ENCODE results near the gene REXO1. TPM values are rescaled to one million over a fixed set of nuclear protein-coding genes. Genes with fewer than 3 reads are reported as not detected.

Gene REXO1
- total RNA-seq, 1 experiment from 2014 or later: 52.2 TPM

DNA sequence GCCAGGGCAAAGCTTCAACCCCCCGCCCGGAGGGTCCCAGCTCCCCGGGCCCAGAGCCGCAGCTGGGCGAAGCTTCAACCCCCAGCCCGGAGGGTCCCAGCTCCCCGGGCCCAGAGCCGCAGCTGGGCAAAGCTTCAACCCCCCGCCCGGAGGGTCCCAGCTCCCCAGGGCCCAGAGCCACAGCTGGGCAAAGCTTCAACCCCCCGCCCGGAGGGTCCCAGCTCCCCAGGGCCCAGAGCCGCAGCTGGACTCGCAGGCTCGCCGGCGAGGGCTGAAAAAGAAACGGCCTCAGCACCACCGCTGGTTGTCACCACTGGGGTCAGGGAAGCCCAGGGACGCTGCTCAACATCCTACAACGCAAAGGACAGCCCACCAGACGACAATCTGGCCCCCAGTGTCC is 5.2 kb downstream of the REXO1 start:
- ATAC-seq (no peak), DNase-seq (ENCODE audit: low read depth, low spot score) (no peak)
- Histone ChIP-seq H3K9me2 (ENCODE audit: insufficient read depth) (no peaks in the 10 kb centered on the region), H3K4me1 (ENCODE audit: control insufficient read depth in 1 of 2, insufficient read depth in 2 of 2, low read length in 2 of 2) (peaks cover 20 to 26% of the 10 kb centered on the region in 2 experiments; a peak in 3 of 4 replicates), H4K20me1 (ENCODE audit: insufficient read depth) (peaks cover 15% of the 10 kb centered on the region; the same call in 1 of the 2 replicates), H3K36me3 (ENCODE audit: control insufficient read depth in 1 of 2, insufficient read depth in 2 of 2, low read length in 2 of 2) (peaks cover 0 to 8% of the 10 kb centered on the region in 2 experiments; a peak in 1 of 4 replicates), H2AFZ (ENCODE audit: low read depth, low read length, poor library complexity, severe bottlenecking) (no peak overlapping the region), H3K27me3 (ENCODE audit: insufficient read depth, low read length) (no peaks in the 10 kb centered on the region), H3K9ac (ENCODE audit: low read length) (no peak overlapping the region), H3K79me2 (ENCODE audit: insufficient read depth, low read length) (peaks cover 95% of the 10 kb centered on the region), H3K4me3 (replicated peaks in 1 of 2; ENCODE audit: low read depth in 1 of 2, low read length in 2 of 2) (no peak overlapping the region), H3K9me3 (ENCODE audit: control insufficient read depth in 1 of 2, insufficient read depth in 1 of 2, low read depth in 1 of 2, low read length in 2 of 2) (no peaks in the 10 kb centered on the region), H3K4me2 (ENCODE audit: low read length) (no peak overlapping the region), H3K27ac (ENCODE audit: low read depth, low read length) (no peak overlapping the region)
- TF ChIP-seq SIN3A (IDR thresholded peaks at IDR 0.05; ENCODE audit: low read depth): no peak
- no peak for TF ChIP-seq POLR2A (IDR thresholded peaks at IDR 0.05; ENCODE audit: borderline replicate concordance, extremely low read depth, insufficient read depth, insufficient read length)
- TF ChIP-seq EZH2phosphoT487 (IDR thresholded peaks at IDR 0.05; ENCODE audit: borderline replicate concordance): no peak
- CTCF ChIA-PET: interaction anchor here (1.3 kb wide), 1 partner anchor 17 kb away, joined by 5 read pairs; no protein-coding TSS in a partner anchor
- no TSS peak for BruUV-seq (replicated peaks)
- intact Hi-C loops (cut with micrococcal nuclease): no loop called here
- POLR2A ChIA-PET: no interaction called here
- RAD21 ChIA-PET (ENCODE audit: low non-redundant PET in 1 of 2, low total read pairs in 2 of 2, uncharacterized antibody in 2 of 2, unreplicated experiment in 2 of 2): no interaction called here

DNA sequence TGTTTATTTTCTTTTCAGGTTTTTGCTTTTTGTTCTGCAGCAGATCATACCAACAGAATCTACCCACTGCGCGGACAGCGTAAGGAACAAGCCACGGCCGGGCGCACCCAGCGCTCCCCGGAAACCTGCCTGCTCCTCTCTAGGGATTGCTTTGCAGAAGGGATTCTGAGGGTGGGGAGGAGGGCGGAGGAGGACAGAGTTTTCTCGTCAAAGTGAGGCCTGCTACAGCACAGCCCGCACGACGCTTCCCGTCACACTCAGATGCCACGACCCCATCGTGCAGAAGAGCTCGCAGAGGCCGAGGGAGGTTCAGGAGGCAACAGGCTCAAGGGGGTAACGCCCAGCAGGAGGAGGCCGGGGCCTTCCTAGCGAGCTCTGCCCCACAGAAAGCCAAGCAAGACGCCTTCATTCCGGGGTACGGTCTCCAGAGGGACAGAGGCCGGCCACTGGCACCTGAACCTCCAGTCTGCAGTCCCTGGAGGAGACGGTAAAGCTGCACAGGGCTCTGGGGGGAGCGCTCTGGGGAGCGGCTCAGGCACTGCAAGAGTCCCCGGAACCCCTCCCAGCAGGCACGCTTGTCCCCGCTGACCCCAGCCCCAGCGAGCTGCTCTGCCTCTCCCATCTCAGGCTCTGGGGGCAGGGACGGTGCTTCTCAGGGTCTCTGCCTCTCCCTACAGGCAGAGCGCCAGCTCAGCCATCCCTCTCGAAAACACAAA is 6.9 kb downstream of the REXO1 start:
- no peaks in the 10 kb centered on the region for H3K9me3 ChIP-seq (ENCODE audit: control insufficient read depth in 1 of 2, insufficient read depth in 1 of 2, low read depth in 1 of 2, low read length in 2 of 2)
- TF ChIP-seq POLR2A (IDR thresholded peaks at IDR 0.05; ENCODE audit: borderline replicate concordance, extremely low read depth, insufficient read depth, insufficient read length): no peak
- no peak for TF ChIP-seq EZH2phosphoT487 (IDR thresholded peaks at IDR 0.05; ENCODE audit: borderline replicate concordance)
- TF ChIP-seq, protein P1, sequence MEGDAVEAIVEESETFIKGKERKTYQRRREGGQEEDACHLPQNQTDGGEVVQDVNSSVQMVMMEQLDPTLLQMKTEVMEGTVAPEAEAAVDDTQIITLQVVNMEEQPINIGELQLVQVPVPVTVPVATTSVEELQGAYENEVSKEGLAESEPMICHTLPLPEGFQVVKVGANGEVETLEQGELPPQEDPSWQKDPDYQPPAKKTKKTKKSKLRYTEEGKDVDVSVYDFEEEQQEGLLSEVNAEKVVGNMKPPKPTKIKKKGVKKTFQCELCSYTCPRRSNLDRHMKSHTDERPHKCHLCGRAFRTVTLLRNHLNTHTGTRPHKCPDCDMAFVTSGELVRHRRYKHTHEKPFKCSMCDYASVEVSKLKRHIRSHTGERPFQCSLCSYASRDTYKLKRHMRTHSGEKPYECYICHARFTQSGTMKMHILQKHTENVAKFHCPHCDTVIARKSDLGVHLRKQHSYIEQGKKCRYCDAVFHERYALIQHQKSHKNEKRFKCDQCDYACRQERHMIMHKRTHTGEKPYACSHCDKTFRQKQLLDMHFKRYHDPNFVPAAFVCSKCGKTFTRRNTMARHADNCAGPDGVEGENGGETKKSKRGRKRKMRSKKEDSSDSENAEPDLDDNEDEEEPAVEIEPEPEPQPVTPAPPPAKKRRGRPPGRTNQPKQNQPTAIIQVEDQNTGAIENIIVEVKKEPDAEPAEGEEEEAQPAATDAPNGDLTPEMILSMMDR (IDR thresholded peaks at IDR 0.05 in 2 of 3, conservative IDR thresholded peaks at IDR 0.05 in 1 of 3; ENCODE audit: borderline replicate concordance in 1 of 3, insufficient read depth in 1 of 3, low read depth in 2 of 3, low read length in 2 of 3): no peak
- no peak for TF ChIP-seq FOSL1 (IDR thresholded peaks at IDR 0.05; ENCODE audit: low read depth)
- TF ChIP-seq EZH2 (IDR thresholded peaks at IDR 0.05): no peak
- no peak for TF ChIP-seq EGR1 (IDR thresholded peaks at IDR 0.05; ENCODE audit: low read depth)
- TF ChIP-seq ELF1 (IDR thresholded peaks at IDR 0.05; ENCODE audit: borderline replicate concordance, low read depth): no peak
- TF ChIP-seq CEBPB (IDR thresholded peaks at IDR 0.05; ENCODE audit: low read depth): no peak
- TF ChIP-seq CBX3 (IDR thresholded peaks at IDR 0.05; ENCODE audit: low read depth): no peak
- no peak for TF ChIP-seq RAD21 (IDR thresholded peaks at IDR 0.05; ENCODE audit: low read depth)
- no peak overlapping the region for H3K27ac ChIP-seq (ENCODE audit: low read depth, low read length)
- no peak overlapping the region for H3K4me3 ChIP-seq (replicated peaks in 1 of 2; ENCODE audit: low read depth in 1 of 2, low read length in 2 of 2)
- intact Hi-C loops (cut with micrococcal nuclease): no loop called here
- no peak for DNase-seq (ENCODE audit: low read depth, low spot score)
- CTCF ChIA-PET: interaction anchor here (0.7 to 1.4 kb wide), 2 partner anchors 15 to 48 kb away, joined by 3 to 5 read pairs; no protein-coding TSS in a partner anchor
- H4K20me1 ChIP-seq (ENCODE audit: insufficient read depth): peaks cover 22% of the 10 kb centered on the region; the same call in 1 of the 2 replicates
- H3K4me1 ChIP-seq (ENCODE audit: control insufficient read depth in 1 of 2, insufficient read depth in 2 of 2, low read length in 2 of 2): peaks cover 15 to 32% of the 10 kb centered on the region in 2 experiments; a peak in 3 of 4 replicates
- peaks cover 0 to 4% of the 10 kb centered on the region in 2 experiments; a peak in 1 of 4 replicates for H3K36me3 ChIP-seq (ENCODE audit: control insufficient read depth in 1 of 2, insufficient read depth in 2 of 2, low read length in 2 of 2)
- BruUV-seq (replicated peaks): no TSS peak
- POLR2A ChIA-PET: no interaction called here
- no peaks in the 10 kb centered on the region for H3K9me2 ChIP-seq (ENCODE audit: insufficient read depth)
- H3K4me2 ChIP-seq (ENCODE audit: low read length): no peak overlapping the region
- no peak overlapping the region for H3K9ac ChIP-seq (ENCODE audit: low read length)
- H3K27me3 ChIP-seq (ENCODE audit: insufficient read depth, low read length): no peaks in the 10 kb centered on the region
- no peak for ATAC-seq
- RAD21 ChIA-PET (ENCODE audit: low non-redundant PET in 1 of 2, low total read pairs in 2 of 2, uncharacterized antibody in 2 of 2, unreplicated experiment in 2 of 2): no interaction called here
- no peak overlapping the region for H2AFZ ChIP-seq (ENCODE audit: low read depth, low read length, poor library complexity, severe bottlenecking)
- peaks cover 95% of the 10 kb centered on the region for H3K79me2 ChIP-seq (ENCODE audit: insufficient read depth, low read length)
